Trophoblast cell (in vitro differentiated cells and primary cell): ENCODE data around the gene AGAP1.

Source experiments
- DNase-seq, 2 donors: peaks; one replicate each; pipeline ENCODE4 v3.0.0-alpha.2; 2016
- H2AFZ ChIP-seq: 2 replicates; pipeline ENCODE4 v1.6.1; 2013; ENCODE audit warnings: low read length, moderate library complexity, mild to moderate bottlenecking; ENCODE audit not compliant: insufficient read depth, poor library complexity
- H2AK5ac ChIP-seq: 2 replicates; pipeline ENCODE4 v1.6.1; 2013; ENCODE audit warnings: mild to moderate bottlenecking, low read length
- H2BK120ac ChIP-seq: 2 replicates; pipeline ENCODE4 v1.6.1; 2013; ENCODE audit warnings: low read length, mild to moderate bottlenecking, moderate library complexity; ENCODE audit not compliant: insufficient read depth, poor library complexity
- H2BK12ac ChIP-seq: 2 replicates; pipeline ENCODE4 v1.6.1; 2013; ENCODE audit warnings: mild to moderate bottlenecking, low read length, moderate library complexity
- H2BK5ac ChIP-seq: 2 replicates; pipeline ENCODE4 v1.6.1; 2013; ENCODE audit warnings: low read length, low read depth, moderate library complexity, mild to moderate bottlenecking; ENCODE audit not compliant: poor library complexity
- H3K14ac ChIP-seq: 2 replicates; pipeline ENCODE4 v1.6.1; 2013; ENCODE audit warnings: mild to moderate bottlenecking, low read length
- H3K18ac ChIP-seq: 2 replicates; pipeline ENCODE4 v1.6.1; 2013; ENCODE audit warnings: mild to moderate bottlenecking, low read length
- H3K23ac ChIP-seq: 2 replicates; pipeline ENCODE4 v1.6.1; 2013; ENCODE audit warnings: low read length
- H3K27ac ChIP-seq: 2 replicates; pipeline ENCODE4 v1.5.1; 2013; ENCODE audit warnings: low read depth, mild to moderate bottlenecking, inconsistent platforms, low read length, moderate library complexity
- H3K27me3 ChIP-seq: 2 replicates; pipeline ENCODE4 v1.6.1; 2013; ENCODE audit warnings: inconsistent platforms, mild to moderate bottlenecking, low read length, moderate library complexity; ENCODE audit not compliant: insufficient read depth
- H3K36me3 ChIP-seq, 2 experiments: 1 replicate in 1 of 2; 2 replicates in 1 of 2; pipeline ENCODE4 v1.6.1; 2013; ENCODE audit warnings: low read length in 2 of 2, mild to moderate bottlenecking in 2 of 2, moderate library complexity in 1 of 2; ENCODE audit not compliant: insufficient read depth in 2 of 2, control insufficient read depth in 1 of 2
- H3K4ac ChIP-seq: 2 replicates; pipeline ENCODE4 v1.6.1; 2013; ENCODE audit warnings: low read depth, mild to moderate bottlenecking, low read length, moderate library complexity
- H3K4me1 ChIP-seq, 2 experiments: 1 replicate in 1 of 2; 2 replicates in 1 of 2; pipeline ENCODE4 v1.6.1; 2013; ENCODE audit warnings: low read length in 2 of 2, mild to moderate bottlenecking in 2 of 2, moderate library complexity in 1 of 2; ENCODE audit not compliant: insufficient read depth in 2 of 2, control insufficient read depth in 1 of 2
- H3K4me2 ChIP-seq: 2 replicates; pipeline ENCODE4 v1.6.1; 2013; ENCODE audit warnings: inconsistent platforms, mild to moderate bottlenecking, low read length, moderate library complexity
- H3K4me3 ChIP-seq: 2 replicates; pipeline ENCODE4 v1.5.1; 2013; ENCODE audit warnings: mild to moderate bottlenecking, low read depth, low read length, inconsistent platforms
- H3K79me1 ChIP-seq: one replicate; pipeline ENCODE4 v1.6.1; 2013; ENCODE audit warnings: low read length
- H3K79me2 ChIP-seq: 2 replicates; pipeline ENCODE4 v1.6.1; 2013; ENCODE audit warnings: low read length, mild to moderate bottlenecking; ENCODE audit not compliant: control insufficient read depth, insufficient read depth, poor library complexity
- H3K9ac ChIP-seq: 2 replicates; pipeline ENCODE4 v1.6.1; 2013; ENCODE audit warnings: mild to moderate bottlenecking, low read length
- H3K9me3 ChIP-seq: 2 replicates; pipeline ENCODE4 v1.6.1; 2013; ENCODE audit warnings: low read depth, mild to moderate bottlenecking, control low read depth, inconsistent platforms, low read length; ENCODE audit not compliant: insufficient read depth
- H4K12ac ChIP-seq: 2 replicates; pipeline ENCODE4 v1.6.1; 2013; ENCODE audit warnings: low read depth, mild to moderate bottlenecking, low read length, moderate library complexity
- H4K8ac ChIP-seq: 2 replicates; pipeline ENCODE4 v1.6.1; 2013; ENCODE audit warnings: low read depth, mild to moderate bottlenecking, low read length, moderate library complexity
- H4K91ac ChIP-seq: one replicate; pipeline ENCODE4 v1.6.1; 2013; ENCODE audit warnings: low read depth, mild to moderate bottlenecking, low read length, moderate library complexity
- WGBS: extraction: QIAGEN DNeasy Blood & Tissue Kit; methylation state at CpG from one replicate; pipeline ENCODE4 v1.1.7; 2013; ENCODE audit warnings: missing lambda C conversion rate; ENCODE audit not compliant: insufficient read length, insufficient coverage; ENCODE audit errors: extremely low coverage; 5-methylcytosine and 5-hydroxymethylcytosine counted together

Gene AGAP1

DNA sequence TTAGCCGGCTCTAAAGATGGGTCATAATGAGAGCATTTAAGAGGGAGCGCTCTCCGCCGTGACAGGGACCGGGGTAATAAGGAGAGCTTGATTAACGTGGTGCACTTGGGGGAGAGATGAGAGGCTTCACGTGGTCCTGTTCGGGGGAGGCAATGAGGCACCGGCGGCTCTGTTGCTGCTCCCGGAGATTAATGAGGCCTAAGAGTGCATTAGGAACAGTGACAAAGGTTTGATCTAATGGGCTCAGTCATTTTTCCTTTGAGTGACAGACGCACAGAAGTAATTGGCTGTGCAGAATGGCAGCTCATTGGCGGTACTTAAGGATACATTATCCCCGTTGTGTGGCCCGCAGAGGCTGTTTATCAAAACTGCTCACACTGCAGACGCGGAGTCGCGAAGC is 423.7 kb downstream of the AGAP1 start:
- no peak overlapping the region for H3K14ac ChIP-seq
- no peaks in the 10 kb centered on the region for H3K79me2 ChIP-seq
- H3K9ac ChIP-seq: no peak overlapping the region
- no peak overlapping the region for H4K8ac ChIP-seq
- H3K79me1 ChIP-seq: no peaks in the 10 kb centered on the region
- H3K27ac ChIP-seq: no peak overlapping the region
- H3K23ac ChIP-seq: no peak overlapping the region
- H3K9me3 ChIP-seq: no peaks in the 10 kb centered on the region
- H2BK5ac ChIP-seq: no peak overlapping the region
- no peaks in the 10 kb centered on the region for H3K4me1 ChIP-seq
- no peak for DNase-seq
- H4K12ac ChIP-seq: no peak overlapping the region
- no peak overlapping the region for H3K4ac ChIP-seq
- no CpG with 5 or more reads among the region's 19 CpGs for WGBS
- no peak overlapping the region for H3K18ac ChIP-seq
- H3K27me3 ChIP-seq: no peaks in the 10 kb centered on the region
- H2AFZ ChIP-seq: no peak overlapping the region
- no peak overlapping the region for H3K4me3 ChIP-seq
- H4K91ac ChIP-seq: no peak overlapping the region
- H2AK5ac ChIP-seq: no peak overlapping the region
- H2BK120ac ChIP-seq: no peak overlapping the region
- no peak overlapping the region for H3K4me2 ChIP-seq
- H3K36me3 ChIP-seq: peaks cover 3 to 9% of the 10 kb centered on the region in 2 experiments
- no peak overlapping the region for H2BK12ac ChIP-seq

GRCh38 chr2:235918876-235919275 is 425.0 kb downstream of the AGAP1 start:
- no peak overlapping the region for H2AFZ ChIP-seq
- H2BK5ac ChIP-seq: no peak overlapping the region
- H2BK120ac ChIP-seq: no peak overlapping the region
- no peak overlapping the region for H2BK12ac ChIP-seq
- H3K9me3 ChIP-seq: no peaks in the 10 kb centered on the region
- H4K12ac ChIP-seq: no peak overlapping the region
- H3K4me2 ChIP-seq: no peak overlapping the region
- no peak overlapping the region for H3K18ac ChIP-seq
- H3K14ac ChIP-seq: no peak overlapping the region
- no peak overlapping the region for H3K4ac ChIP-seq
- H3K27me3 ChIP-seq: no peaks in the 10 kb centered on the region
- no peak overlapping the region for H3K23ac ChIP-seq
- no peak overlapping the region for H3K4me3 ChIP-seq
- H2AK5ac ChIP-seq: no peak overlapping the region
- no peaks in the 10 kb centered on the region for H3K79me2 ChIP-seq
- H3K4me1 ChIP-seq: no peaks in the 10 kb centered on the region
- H3K9ac ChIP-seq: no peak overlapping the region
- H4K8ac ChIP-seq: no peak overlapping the region
- no peaks in the 10 kb centered on the region for H3K79me1 ChIP-seq
- H3K36me3 ChIP-seq: peaks cover 3 to 9% of the 10 kb centered on the region in 2 experiments
- H4K91ac ChIP-seq: no peak overlapping the region
- H3K27ac ChIP-seq: no peak overlapping the region
- no peak for DNase-seq
- WGBS: no CpG with 5 or more reads among the region's 8 CpGs

GRCh38 chr2:235920216-235920865 is 426.5 kb downstream of the AGAP1 start:
- H3K14ac ChIP-seq: no peak overlapping the region
- no peak overlapping the region for H4K8ac ChIP-seq
- no peak overlapping the region for H3K27ac ChIP-seq
- no peak overlapping the region for H3K9ac ChIP-seq
- no peak overlapping the region for H4K91ac ChIP-seq
- H3K27me3 ChIP-seq: no peaks in the 10 kb centered on the region
- no peak overlapping the region for H3K4ac ChIP-seq
- DNase-seq: no peak
- H3K4me1 ChIP-seq: no peaks in the 10 kb centered on the region
- H3K79me2 ChIP-seq: no peaks in the 10 kb centered on the region
- H3K23ac ChIP-seq: no peak overlapping the region
- H3K79me1 ChIP-seq: no peaks in the 10 kb centered on the region
- no peak overlapping the region for H3K4me2 ChIP-seq
- H3K4me3 ChIP-seq: no peak overlapping the region
- peaks cover 1 to 4% of the 10 kb centered on the region in 2 experiments for H3K36me3 ChIP-seq
- H3K9me3 ChIP-seq: no peaks in the 10 kb centered on the region
- H2AK5ac ChIP-seq: no peak overlapping the region
- no peak overlapping the region for H2BK12ac ChIP-seq
- no peak overlapping the region for H2BK5ac ChIP-seq
- H3K18ac ChIP-seq: no peak overlapping the region
- H4K12ac ChIP-seq: no peak overlapping the region
- H2BK120ac ChIP-seq: no peak overlapping the region
- H2AFZ ChIP-seq: no peak overlapping the region
- WGBS: no CpG with 5 or more reads among the region's 7 CpGs

GRCh38 chr2:235921508-235922191 is 427.8 kb downstream of the AGAP1 start:
- Histone ChIP-seq H3K4me3 (no peak overlapping the region), H3K4me1 (no peaks in the 10 kb centered on the region), H2AFZ (no peak overlapping the region), H3K27ac (no peak overlapping the region), H2BK5ac (no peak overlapping the region), H3K9ac (no peak overlapping the region), H3K9me3 (no peaks in the 10 kb centered on the region), H4K12ac (no peak overlapping the region), H3K14ac (no peak overlapping the region), H3K4me2 (no peak overlapping the region), H4K91ac (no peak overlapping the region), H2BK12ac (no peak overlapping the region), H4K8ac (no peak overlapping the region), H3K79me1 (no peaks in the 10 kb centered on the region), H2AK5ac (no peak overlapping the region), H3K4ac (no peak overlapping the region), H3K18ac (no peak overlapping the region), H3K79me2 (no peaks in the 10 kb centered on the region), H3K23ac (no peak overlapping the region), H3K27me3 (no peaks in the 10 kb centered on the region), H3K36me3 (peaks cover 0 to 2% of the 10 kb centered on the region in 2 experiments), H2BK120ac (no peak overlapping the region)
- DNase-seq: no peak
- WGBS: no CpG with 5 or more reads among the region's 15 CpGs
